ENCODE results near the gene MINDY2.

MINDY2 gene

GRCh38 chr15:58740436-58740835 is 30.7 kb upstream of the MINDY2 start:
- H3K9me3 ChIP-seq (ENCODE audit: control insufficient read depth, insufficient read depth, low read length) = no peaks in the 10 kb centered on the region
- no peaks in the 10 kb centered on the region for H3K4me1 ChIP-seq (ENCODE audit: control insufficient read depth, insufficient read depth, low read length)
- H3K27ac ChIP-seq (ENCODE audit: low read length) = no peak overlapping the region
- H3K36me3 ChIP-seq (ENCODE audit: control insufficient read depth, insufficient read depth, low read length) = no peaks in the 10 kb centered on the region
- 100% methylated on average over 2 of the region's 4 CpGs for WGBS (ENCODE audit: insufficient coverage, insufficient read length)
- H3K4me3 ChIP-seq (ENCODE audit: low read length) = no peak overlapping the region
- no peak for DNase-seq (ENCODE audit: low read depth, low spot score)
- H3K27me3 ChIP-seq (ENCODE audit: control insufficient read depth, insufficient read depth, low read length) = no peaks in the 10 kb centered on the region

- Histone ChIP-seq H3K27ac (ENCODE audit: low read length) (no peak overlapping the region), H3K27me3 (ENCODE audit: control insufficient read depth, insufficient read depth, low read length) (no peaks in the 10 kb centered on the region), H3K36me3 (ENCODE audit: control insufficient read depth, insufficient read depth, low read length) (no peaks in the 10 kb centered on the region), H3K9me3 (ENCODE audit: control insufficient read depth, insufficient read depth, low read length) (no peaks in the 10 kb centered on the region), H3K4me3 (ENCODE audit: low read length) (no peak overlapping the region), H3K4me1 (ENCODE audit: control insufficient read depth, insufficient read depth, low read length) (no peaks in the 10 kb centered on the region)
- no CpG with 5 or more reads among the region's 2 CpGs for WGBS (ENCODE audit: insufficient coverage, insufficient read length)
- no peak for DNase-seq (ENCODE audit: low read depth, low spot score)
Observed at GRCh38 chr15:58741032-58741431, 30.1 kb upstream of the MINDY2 start.

DNA sequence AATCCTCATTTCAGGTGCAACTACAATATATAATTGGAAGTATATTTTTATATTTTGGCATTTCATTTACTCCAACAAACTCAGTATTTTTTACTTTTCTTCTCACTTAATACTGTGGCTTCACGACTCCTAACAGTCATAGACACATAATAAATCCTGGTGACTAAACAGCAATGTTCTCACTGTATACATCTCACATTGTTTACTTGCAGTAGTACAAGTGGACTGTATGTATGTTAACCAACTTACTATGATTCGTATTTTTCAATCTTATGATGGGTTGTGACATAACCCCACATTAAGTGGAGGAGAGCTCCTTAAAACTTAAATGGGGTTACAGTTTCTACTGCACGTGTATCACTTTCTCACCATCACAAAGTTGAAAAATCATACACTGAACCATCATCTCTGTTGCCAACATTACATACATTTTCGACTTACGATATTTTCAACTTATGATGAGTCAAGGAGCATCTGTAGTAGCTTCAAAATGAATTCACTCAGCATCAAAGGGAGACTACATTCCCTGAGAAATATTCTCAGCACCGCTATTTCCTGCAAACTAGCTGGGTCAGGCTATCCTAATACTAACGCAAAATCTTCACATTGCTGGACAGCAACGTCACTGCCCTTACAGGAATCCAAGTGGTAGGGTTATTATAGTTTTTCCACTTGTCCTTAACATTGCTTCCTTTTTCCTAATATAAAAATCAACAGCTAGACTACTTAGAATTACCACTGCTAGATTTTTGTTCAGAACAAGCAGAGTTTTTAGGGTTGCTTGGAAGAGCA is 28.9 kb upstream of the MINDY2 start:
- H3K27me3 ChIP-seq (ENCODE audit: control insufficient read depth, insufficient read depth, low read length) = no peaks in the 10 kb centered on the region
- no peaks in the 10 kb centered on the region for H3K4me1 ChIP-seq (ENCODE audit: control insufficient read depth, insufficient read depth, low read length)
- no peak overlapping the region for H3K4me3 ChIP-seq (ENCODE audit: low read length)
- no peaks in the 10 kb centered on the region for H3K9me3 ChIP-seq (ENCODE audit: control insufficient read depth, insufficient read depth, low read length)
- H3K36me3 ChIP-seq (ENCODE audit: control insufficient read depth, insufficient read depth, low read length) = no peaks in the 10 kb centered on the region
- WGBS (ENCODE audit: insufficient coverage, insufficient read length) = 100% methylated on average over 2 of the region's 8 CpGs
- no peak for DNase-seq (ENCODE audit: low read depth, low spot score)
- no peak overlapping the region for H3K27ac ChIP-seq (ENCODE audit: low read length)

- Histone ChIP-seq H3K4me1 (ENCODE audit: control insufficient read depth, insufficient read depth, low read length) (no peaks in the 10 kb centered on the region), H3K27me3 (ENCODE audit: control insufficient read depth, insufficient read depth, low read length) (no peaks in the 10 kb centered on the region), H3K27ac (ENCODE audit: low read length) (no peak overlapping the region), H3K9me3 (ENCODE audit: control insufficient read depth, insufficient read depth, low read length) (no peaks in the 10 kb centered on the region), H3K4me3 (ENCODE audit: low read length) (no peak overlapping the region), H3K36me3 (ENCODE audit: control insufficient read depth, insufficient read depth, low read length) (no peaks in the 10 kb centered on the region)
- WGBS (ENCODE audit: insufficient coverage, insufficient read length) = no CpG with 5 or more reads among the region's 5 CpGs
- no peak for DNase-seq (ENCODE audit: low read depth, low spot score)
Observed at GRCh38 chr15:58742819-58743502, 28.1 kb upstream of the MINDY2 start.

- Histone ChIP-seq H3K36me3 (ENCODE audit: control insufficient read depth, insufficient read depth, low read length) (no peaks in the 10 kb centered on the region), H3K4me3 (ENCODE audit: low read length) (no peak overlapping the region), H3K27ac (ENCODE audit: low read length) (no peak overlapping the region), H3K4me1 (ENCODE audit: control insufficient read depth, insufficient read depth, low read length) (no peaks in the 10 kb centered on the region), H3K9me3 (ENCODE audit: control insufficient read depth, insufficient read depth, low read length) (no peaks in the 10 kb centered on the region), H3K27me3 (ENCODE audit: control insufficient read depth, insufficient read depth, low read length) (no peaks in the 10 kb centered on the region)
- WGBS (ENCODE audit: insufficient coverage, insufficient read length) = no CpG with 5 or more reads among the region's 1 CpG
- no peak for DNase-seq (ENCODE audit: low read depth, low spot score)
Observed at GRCh38 chr15:58746174-58746573, 24.9 kb upstream of the MINDY2 start.

DNA sequence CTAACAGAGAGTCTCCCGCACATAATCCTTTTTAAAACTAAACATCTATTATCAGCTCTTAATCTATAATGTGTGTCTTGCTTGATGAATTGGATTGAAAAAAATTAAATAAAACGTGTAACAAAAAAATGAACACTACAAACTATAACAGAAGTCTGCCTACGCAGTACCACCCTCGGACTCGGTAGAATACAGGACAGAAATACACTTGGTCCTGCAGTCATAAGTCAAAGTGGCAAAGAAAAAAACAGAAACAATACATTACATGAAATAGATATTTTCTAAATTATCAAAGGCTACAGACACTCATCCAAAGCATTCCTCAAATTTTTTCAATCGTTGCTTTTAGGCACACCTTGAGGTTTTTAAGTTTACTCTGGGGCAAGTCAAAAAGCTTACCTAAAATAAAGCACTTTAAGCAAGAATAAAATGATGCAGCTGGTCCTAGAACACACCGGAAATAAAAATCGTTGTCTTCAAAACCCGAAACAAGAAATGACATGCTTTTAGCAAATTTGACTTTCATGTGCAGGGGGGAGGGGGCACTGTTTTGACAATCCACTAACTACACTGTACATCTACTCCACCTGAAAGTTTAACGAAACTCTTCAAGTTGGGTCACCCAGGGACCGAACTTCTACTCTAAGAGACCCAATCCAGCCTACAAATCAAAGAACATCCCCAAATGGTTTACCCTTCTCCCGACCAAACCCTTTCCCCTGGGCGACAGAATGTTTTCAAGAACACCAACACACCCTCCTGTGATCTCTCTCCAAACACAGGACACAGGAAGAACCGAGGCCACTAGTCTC is 22.9 kb upstream of the MINDY2 start:
- DNase-seq (ENCODE audit: low read depth, low spot score) = no peak
- no CpG with 5 or more reads among the region's 14 CpGs for WGBS (ENCODE audit: insufficient coverage, insufficient read length)
- Histone ChIP-seq H3K4me3 (ENCODE audit: low read length) (peak overlapping the region; percentile 80), H3K36me3 (ENCODE audit: control insufficient read depth, insufficient read depth, low read length) (no peaks in the 10 kb centered on the region), H3K4me1 (ENCODE audit: control insufficient read depth, insufficient read depth, low read length) (no peaks in the 10 kb centered on the region), H3K9me3 (ENCODE audit: control insufficient read depth, insufficient read depth, low read length) (no peaks in the 10 kb centered on the region), H3K27ac (ENCODE audit: low read length) (no peak overlapping the region), H3K27me3 (ENCODE audit: control insufficient read depth, insufficient read depth, low read length) (no peaks in the 10 kb centered on the region)

- H3K36me3 ChIP-seq (ENCODE audit: control insufficient read depth, insufficient read depth, low read length) = no peaks in the 10 kb centered on the region
- H3K27ac ChIP-seq (ENCODE audit: low read length) = no peak overlapping the region
- no CpG with 5 or more reads among the region's 81 CpGs for WGBS (ENCODE audit: insufficient coverage, insufficient read length)
- no peak for DNase-seq (ENCODE audit: low read depth, low spot score)
- H3K4me1 ChIP-seq (ENCODE audit: control insufficient read depth, insufficient read depth, low read length) = no peaks in the 10 kb centered on the region
- peak overlapping the region; percentile 80 for H3K4me3 ChIP-seq (ENCODE audit: low read length)
- H3K27me3 ChIP-seq (ENCODE audit: control insufficient read depth, insufficient read depth, low read length) = no peaks in the 10 kb centered on the region
- no peaks in the 10 kb centered on the region for H3K9me3 ChIP-seq (ENCODE audit: control insufficient read depth, insufficient read depth, low read length)
Observed at GRCh38 chr15:58748852-58749531, 22.1 kb upstream of the MINDY2 start.

DNA sequence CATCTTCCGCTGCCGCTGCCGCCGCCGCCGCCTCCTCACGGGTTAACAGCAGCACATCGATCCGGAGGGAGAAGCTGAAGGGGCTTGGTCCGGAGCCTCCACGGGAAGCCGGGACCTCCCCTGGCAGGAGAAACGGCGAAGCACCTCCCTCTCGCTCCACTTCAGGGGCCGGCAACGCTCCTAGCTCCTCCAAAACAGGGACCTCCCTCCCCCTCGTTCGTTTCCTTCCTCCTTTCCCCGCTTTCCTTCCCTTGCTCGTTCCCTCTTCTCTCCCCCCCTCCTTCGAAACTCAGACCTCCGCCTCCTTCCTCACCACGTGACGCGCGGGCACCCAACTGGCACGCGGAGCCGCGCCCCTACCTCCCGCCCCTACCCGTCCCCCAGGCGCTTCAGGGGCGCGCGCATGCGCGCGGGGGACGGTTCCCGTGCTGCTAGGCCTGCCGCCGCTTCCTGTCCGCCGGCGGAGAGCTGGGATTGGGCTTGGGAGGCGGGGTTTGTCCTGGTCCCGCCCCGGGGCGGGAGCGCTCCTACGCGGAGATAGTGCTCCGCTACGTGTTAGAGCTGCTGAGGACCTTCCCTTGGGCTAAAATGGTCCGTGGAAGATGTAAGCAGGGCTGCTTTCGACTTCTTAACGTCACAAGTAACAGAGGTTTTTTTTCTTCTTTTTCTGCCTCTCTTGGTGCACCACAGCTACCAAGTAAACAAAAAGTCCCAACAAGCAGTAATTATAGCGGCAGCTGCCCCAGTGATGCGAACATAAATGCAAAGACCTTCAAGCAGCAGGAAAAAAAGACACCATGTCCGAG is 21.4 kb upstream of the MINDY2 start, which contains the start of gene ADAM10:
ADAM10 (minus strand) TSS at position 176 of the 806 bp plus-strand sequence; CDS start at position 3, 173 bp downstream.
- no peaks in the 10 kb centered on the region for H3K27me3 ChIP-seq (ENCODE audit: control insufficient read depth, insufficient read depth, low read length)
- DNase-seq (ENCODE audit: low read depth, low spot score) = peak; percentile 87
- H3K9me3 ChIP-seq (ENCODE audit: control insufficient read depth, insufficient read depth, low read length) = no peaks in the 10 kb centered on the region
- H3K4me3 ChIP-seq (ENCODE audit: low read length) = peak within 1 kb of the TSS; percentile 80
- no peak within 1 kb of the TSS for H3K27ac ChIP-seq (ENCODE audit: low read length)
- no peaks in the 10 kb centered on the region for H3K4me1 ChIP-seq (ENCODE audit: control insufficient read depth, insufficient read depth, low read length)
- WGBS (ENCODE audit: insufficient coverage, insufficient read length) = no CpG with 5 or more reads among the region's 62 CpGs
- H3K36me3 ChIP-seq (ENCODE audit: control insufficient read depth, insufficient read depth, low read length) = no peaks in the 10 kb centered on the region

DNA sequence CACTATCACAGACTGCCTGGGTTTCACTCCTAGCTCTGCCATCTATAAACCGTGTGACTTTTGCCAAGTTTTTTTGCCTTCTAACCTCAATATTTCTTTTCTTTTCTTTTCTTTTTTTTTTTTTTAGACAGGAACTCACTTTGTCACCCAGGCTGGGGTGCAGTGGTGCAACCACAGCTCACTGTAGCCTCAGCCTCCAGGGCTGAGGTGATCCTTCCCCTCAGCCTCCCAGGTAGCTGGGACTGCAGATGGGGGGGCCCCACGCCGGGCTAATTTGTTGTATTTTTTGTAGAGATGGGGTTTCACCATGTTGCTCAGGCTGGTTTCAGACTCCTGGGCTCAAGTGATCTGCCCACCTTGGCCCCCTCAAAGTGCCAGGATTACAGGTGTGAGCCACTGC is 18.4 kb upstream of the MINDY2 start:
- WGBS (ENCODE audit: insufficient coverage, insufficient read length) = no CpG with 5 or more reads among the region's 3 CpGs
- no peaks in the 10 kb centered on the region for H3K27me3 ChIP-seq (ENCODE audit: control insufficient read depth, insufficient read depth, low read length)
- DNase-seq (ENCODE audit: low read depth, low spot score) = no peak
- H3K27ac ChIP-seq (ENCODE audit: low read length) = no peak overlapping the region
- no peak overlapping the region for H3K4me3 ChIP-seq (ENCODE audit: low read length)
- H3K36me3 ChIP-seq (ENCODE audit: control insufficient read depth, insufficient read depth, low read length) = no peaks in the 10 kb centered on the region
- H3K9me3 ChIP-seq (ENCODE audit: control insufficient read depth, insufficient read depth, low read length) = no peaks in the 10 kb centered on the region
- H3K4me1 ChIP-seq (ENCODE audit: control insufficient read depth, insufficient read depth, low read length) = no peaks in the 10 kb centered on the region

Data from iPS DF 6.9 (cell line).